A549 (cell line): Measurements from ENCODE around the gene ANKRD63. TPM values are rescaled to one million over a fixed set of nuclear protein-coding genes. Genes with fewer than 3 reads are reported as not detected.

Experiments
- ATAC-seq, 2 experiments: fragments of 200-7000 bp in 1 of 2; fragments of >200 bp in 1 of 2; cut with Nextera tagmentation in 1 of 2; cut with Tn5 transposase in 1 of 2; 3 replicates each; pipeline versions ENCODE4 v1.8.0 to v1.9.1; 2018 to 2020; ENCODE audit warnings: mild to moderate bottlenecking in 1 of 2, moderate library complexity in 1 of 2
- CTCF ChIA-PET: fragments of 300-600 bp; sonication (Branson Sonifier 250); formaldehyde crosslinking; extraction: SDS; loops from one replicate; lab custom pipeline; 2021; ENCODE audit warnings: antibody characterized with exemption, inconsistent platforms; lab: Yijun Ruan, JAX
- POLR2A ChIA-PET: fragments of 350-600 bp; formaldehyde crosslinking; extraction: SDS; loops from one replicate; lab custom pipeline; 2021; ENCODE audit warnings: antibody characterized with exemption, inconsistent platforms; lab: Yijun Ruan, JAX
- DNase-seq, 2 experiments: peaks; one replicate each; pipeline versions ENCODE4 v3.0.0 to v3.0.0-alpha.2; 2011 to 2016; ENCODE audit warnings: low read depth in 1 of 2, low spot score in 1 of 2
- FAIRE-seq: peaks from 2 replicates; lab custom pipeline; 2011; peaks lifted over from hg19 to GRCh38; lab: Jason Lieb, UNC
- H3K27ac ChIP-seq, 2 experiments: fragments of >200 bp; sonication (Bioruptor Twin); formaldehyde crosslinking; 3 replicates each; pipeline ENCODE4 v1.5.1; 2016 to 2017
- H3K4me1 ChIP-seq: fragments of >200 bp; sonication (Bioruptor Twin); formaldehyde crosslinking; 3 replicates; pipeline ENCODE4 v1.6.1; 2016
- H3K4me2 ChIP-seq: fragments of >200 bp; sonication (Bioruptor Twin); formaldehyde crosslinking; 3 replicates; pipeline ENCODE4 v1.6.1; 2016
- H3K4me3 ChIP-seq: fragments of >200 bp; sonication (Bioruptor Twin); formaldehyde crosslinking; 3 replicates; pipeline ENCODE4 v1.5.1; 2016
- H3K9me3 ChIP-seq: fragments of >200 bp; sonication (Bioruptor Twin); formaldehyde crosslinking; 3 replicates; pipeline ENCODE4 v1.6.1; 2016
- ATOH8 ChIP-seq: fragments of 250-450 bp; sonication (Bioruptor Pico); IDR thresholded peaks from 2 replicates; pipeline ENCODE4 v1.5.0; 2020; ENCODE audit warnings: low read depth, mild to moderate bottlenecking, moderate library complexity
- CBX2 ChIP-seq: fragments of 200-600 bp; sonication (generic); IDR thresholded peaks from 2 replicates; pipeline ENCODE4 v1.6.1; 2016; ENCODE audit warnings: low read depth, mild to moderate bottlenecking, borderline replicate concordance
- CHD2 ChIP-seq: fragments of 150-350 bp; IDR thresholded peaks from 2 replicates; pipeline ENCODE4 v1.6.1; 2014; ENCODE audit warnings: low read length; ENCODE audit not compliant: partially characterized antibody
- CTCF ChIP-seq: fragments of >200 bp; sonication (Bioruptor Twin); formaldehyde crosslinking; IDR thresholded peaks from 3 replicates; pipeline ENCODE4 v1.5.1; 2016
- EHF ChIP-seq: fragments of 250-450 bp; sonication (Bioruptor Pico); IDR thresholded peaks from 2 replicates; pipeline ENCODE4 v1.5.0; 2020; ENCODE audit warnings: mild to moderate bottlenecking
- ESRRA ChIP-seq: fragments of 150-350 bp; IDR thresholded peaks from 2 replicates; pipeline ENCODE4 v1.6.1; 2014; ENCODE audit warnings: mild to moderate bottlenecking, low read length, borderline replicate concordance
- FOSL2 ChIP-seq, 2 experiments: fragments of 450-650 bp in 1 of 2; fragments of >200 bp in 1 of 2; sonication (Bioruptor Twin) in 1 of 2; formaldehyde crosslinking; IDR thresholded peaks; 2 replicates each; pipeline versions ENCODE4 v1.5.0 to v1.6.1; 2016 to 2020; ENCODE audit warnings: mild to moderate bottlenecking in 1 of 2, moderate library complexity in 1 of 2
- HDAC2 ChIP-seq: fragments of 200-600 bp; sonication (generic); IDR thresholded peaks from 2 replicates; pipeline ENCODE4 v1.6.1; 2016
- KDM1A ChIP-seq: fragments of 200-600 bp; sonication (generic); IDR thresholded peaks from 2 replicates; pipeline ENCODE4 v1.6.1; 2016; ENCODE audit warnings: low read depth, mild to moderate bottlenecking
- MAZ ChIP-seq: fragments of 150-350 bp; IDR thresholded peaks from 2 replicates; pipeline ENCODE4 v1.6.1; 2014; ENCODE audit warnings: antibody characterized with exemption, low read depth, low read length, borderline replicate concordance
- POLR2A ChIP-seq: IDR thresholded peaks from 2 replicates; pipeline ENCODE4 v1.6.1; 2012; ENCODE audit warnings: mild to moderate bottlenecking, low read length
- RAD21 ChIP-seq, 2 experiments: fragments of >200 bp in 1 of 2; sonication (Bioruptor Twin) in 1 of 2; formaldehyde crosslinking in 1 of 2; IDR thresholded peaks in 1 of 2; conservative IDR thresholded peaks in 1 of 2; 2 replicates in 1 of 2; 3 replicates in 1 of 2; pipeline ENCODE4 v1.6.1; 2012 to 2018; ENCODE audit warnings: inconsistent platforms in 1 of 2
- SMC3 ChIP-seq: fragments of >200 bp; sonication (Bioruptor Twin); formaldehyde crosslinking; IDR thresholded peaks from 3 replicates; pipeline ENCODE4 v1.6.1; 2018; ENCODE audit warnings: inconsistent platforms
- TFCP2L1 ChIP-seq: fragments of 250-450 bp; sonication (Bioruptor Pico); IDR thresholded peaks from 2 replicates; pipeline ENCODE4 v1.5.0; 2021; ENCODE audit warnings: mild to moderate bottlenecking
- TP53 ChIP-seq: fragments of 250-450 bp; sonication (Bioruptor Pico); IDR thresholded peaks from 2 replicates; pipeline ENCODE4 v1.5.0; 2021; ENCODE audit warnings: mild to moderate bottlenecking, moderate library complexity
- ZC3H11A ChIP-seq: fragments of 450-650 bp; IDR thresholded peaks from 2 replicates; pipeline ENCODE4 v1.6.1; 2014; ENCODE audit warnings: antibody characterized with exemption, mild to moderate bottlenecking
- WGBS: methylation state at CpG from one replicate; pipeline ENCODE4 v1.1.6; 2017; ENCODE audit errors: missing lambda C conversion rate; 5-methylcytosine and 5-hydroxymethylcytosine counted together
- polyA plus RNA-seq, 4 experiments: library from polyadenylated mRNA; depleted of rRNA in 3 of 4; stranded (reverse); fragments of >200 nt; fragmentation: RNase III in 1 of 4; extraction: RNeasy Plus Mini Kit Qiagen cat#74134 plus additional on column Dnase treatment in 1 of 4; gene quantifications; 2 replicates in 3 of 4; 3 replicates in 1 of 4; pipeline ENCODE4 v1.2.3, GENCODE V29; 2011 to 2017

Gene ANKRD63
- polyA plus RNA-seq, 2 of the 4 experiments (the other 2 are of a cell fraction) = 0.25 TPM; not detected in 1

GRCh38 chr15:40275954-40276353, 6.9 kb downstream of the ANKRD63 start:
- ChIA-PET CTCF (interaction anchor here (2.0 to 19.7 kb wide), 9 partner anchors 14 to 230 kb away, joined by 5 to 658 read pairs (median 102); partner anchors contain the start of genes PAK6 and PLCB2), POLR2A (no interaction called here)
- no peak for FAIRE-seq
- WGBS = 58% methylated on average over 4 of the region's 7 CpGs
- no peak overlapping the region for H3K4me2 ChIP-seq
- no peak for DNase-seq
- no peak overlapping the region for H3K27ac ChIP-seq
- no peaks in the 10 kb centered on the region for H3K4me1 ChIP-seq
- no peak overlapping the region for H3K4me3 ChIP-seq
- TF ChIP-seq TFCP2L1 (no peak), ESRRA (no peak), RAD21 (conservative IDR thresholded peaks at IDR 0.05 in 1 of 2, IDR thresholded peaks at IDR 0.05 in 1 of 2) (no peak), ATOH8 (CRISPR knock-in tag) (no peak), CHD2 (no peak), ZC3H11A (no peak), CBX2 (no peak), MAZ (no peak), FOSL2 (IDR thresholded peaks at IDR 0.05) (no peak), FOSL2 (CRISPR knock-in tag; IDR thresholded peaks at IDR 0.05) (no peak), TP53 (CRISPR knock-in tag) (no peak), EHF (CRISPR knock-in tag) (no peak)
- TF ChIP-seq, all 56 proteins: peak for 0
- ATAC-seq = no peak
- no peaks in the 10 kb centered on the region for H3K9me3 ChIP-seq

GRCh38 chr15:40275523-40275922, 7.3 kb downstream of the ANKRD63 start:
- peak; percentile 30; the same call in 1 of the 2 replicates for TF ChIP-seq KDM1A
- no peak for TF ChIP-seq POLR2A
- ChIA-PET POLR2A (no interaction called here), CTCF (interaction anchor here (0.8 to 19.7 kb wide), 23 partner anchors 14 to 486 kb away, joined by 3 to 658 read pairs (median 7); partner anchors contain the start of genes PAK6 and PLCB2)
- Histone ChIP-seq H3K4me1 (no peaks in the 10 kb centered on the region), H3K27ac (no peak overlapping the region), H3K9me3 (no peaks in the 10 kb centered on the region), H3K4me2 (no peak overlapping the region), H3K4me3 (no peak overlapping the region)
- ATAC-seq (no peak), FAIRE-seq (no peak), DNase-seq (no peak)
- 54% methylated on average over 5 of the region's 5 CpGs for whole genome bisulfite sequencing

- POLR2A ChIA-PET = interaction anchor here (1.4 to 2.3 kb wide), 2 partner anchors 57 to 228 kb away, joined by 3 to 9 read pairs; no protein-coding TSS in a partner anchor
- FAIRE-seq = no peak
- H3K4me2 ChIP-seq = peak overlapping the region; percentile 34; the same call in 1 of the 3 replicates
- peak; percentile 40 to 78 for DNase-seq
- peak; percentile 31 to 63; a peak in 5 of 6 replicates for ATAC-seq
- CTCF ChIA-PET = interaction anchor here (0.5 to 19.7 kb wide), 61 partner anchors 9 to 490 kb away, joined by 3 to 658 read pairs (median 5); partner anchors contain the start of genes ANKRD63, BMF, CCDC9B and PAK6
- H3K4me1 ChIP-seq = no peaks in the 10 kb centered on the region
- no peak overlapping the region for H3K27ac ChIP-seq
- H3K9me3 ChIP-seq = no peaks in the 10 kb centered on the region
- peak; percentile 100 for TF ChIP-seq CTCF
- no peak for TF ChIP-seq HDAC2
- peak; percentile 99 for TF ChIP-seq SMC3
- peak; percentile 88 to 89 for TF ChIP-seq RAD21 (conservative IDR thresholded peaks at IDR 0.05 in 1 of 2, IDR thresholded peaks at IDR 0.05 in 1 of 2)
- 7% methylated on average over 9 of the region's 26 CpGs for WGBS
- no peak overlapping the region for H3K4me3 ChIP-seq
Observed at GRCh38 chr15:40274350-40275274, 8.3 kb downstream of the ANKRD63 start.
